HT-29 (cell line): Measurements from ENCODE around the gene WAPL. TPM values are rescaled to one million over a fixed set of nuclear protein-coding genes. Genes with fewer than 3 reads are reported as not detected.

Experiments used
- DNase-seq: peaks from one replicate; pipeline ENCODE4 v3.0.0-alpha.2; 2015; ENCODE audit warnings: low spot score
- total RNA-seq: library from RNA; depleted of rRNA; stranded (reverse); fragments of >200 nt; shearing (Covaris generic); gene quantifications from 2 replicates; pipeline ENCODE4 v1.2.3, GENCODE V29; 2014

Gene WAPL
- total RNA-seq, 1 experiment from 2014 or later, result 20.8 TPM

DNA sequence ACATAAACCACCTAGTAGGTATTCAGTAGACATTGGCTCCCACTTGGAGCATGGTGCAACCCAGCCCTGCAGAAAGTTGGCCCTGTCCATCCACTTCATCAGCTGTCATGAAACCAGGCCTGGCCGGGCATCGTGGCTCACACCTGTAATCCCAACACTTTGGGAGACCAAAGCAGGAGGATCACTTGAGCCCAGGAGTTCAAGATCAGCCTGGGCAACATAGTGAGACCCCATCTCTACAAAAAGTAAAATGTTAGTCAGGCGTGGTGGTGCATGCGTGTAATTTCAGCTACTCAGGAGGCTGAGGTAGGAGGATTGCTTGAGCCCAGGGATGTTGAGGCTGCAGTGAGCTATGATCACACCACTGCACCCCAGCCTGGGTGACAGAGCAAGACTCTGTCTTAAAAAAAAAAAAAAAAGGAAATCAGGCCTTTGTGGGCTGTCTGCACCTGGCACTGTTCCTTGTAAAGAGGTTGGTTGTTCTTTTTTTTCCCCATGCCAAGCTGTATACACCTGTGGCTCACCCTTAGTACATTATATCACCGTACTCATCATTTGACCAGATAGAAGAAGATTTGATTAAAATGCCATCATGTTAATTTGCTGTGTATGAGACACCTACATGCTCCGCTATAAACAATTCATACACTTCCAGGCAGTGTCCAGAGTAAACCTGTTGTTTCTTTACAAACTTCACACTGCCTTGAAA, 109.6 kb downstream of the WAPL start:
- no peak for DNase-seq

DNA sequence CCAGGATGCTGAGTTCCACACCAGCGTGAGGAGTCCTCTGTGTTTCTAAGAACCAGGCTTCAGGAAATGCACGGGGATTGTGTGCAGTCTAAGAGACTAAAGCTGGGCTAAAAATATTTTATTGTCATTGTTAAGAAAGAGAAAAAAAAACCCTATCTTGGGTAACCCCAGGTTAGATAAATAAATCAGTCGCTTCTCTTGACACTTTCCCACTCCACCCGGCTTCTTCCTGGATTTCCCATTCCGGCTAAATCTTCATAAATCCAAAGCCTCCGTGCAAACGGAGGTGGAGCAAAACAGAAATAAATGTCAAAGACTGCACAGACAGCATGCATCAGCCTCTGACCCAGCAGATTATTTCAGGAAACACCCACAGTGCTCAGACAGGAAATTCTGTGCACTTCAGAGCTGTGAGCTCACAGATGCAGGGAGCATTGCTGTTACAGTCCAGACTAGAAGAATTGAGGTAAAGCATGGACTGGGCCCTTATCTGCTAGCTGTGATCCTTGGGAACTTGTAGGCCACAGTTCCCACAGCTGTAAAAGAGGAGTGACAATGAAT, 110.2 kb downstream of the WAPL start:
- peak; percentile 48 for DNase-seq

DNA sequence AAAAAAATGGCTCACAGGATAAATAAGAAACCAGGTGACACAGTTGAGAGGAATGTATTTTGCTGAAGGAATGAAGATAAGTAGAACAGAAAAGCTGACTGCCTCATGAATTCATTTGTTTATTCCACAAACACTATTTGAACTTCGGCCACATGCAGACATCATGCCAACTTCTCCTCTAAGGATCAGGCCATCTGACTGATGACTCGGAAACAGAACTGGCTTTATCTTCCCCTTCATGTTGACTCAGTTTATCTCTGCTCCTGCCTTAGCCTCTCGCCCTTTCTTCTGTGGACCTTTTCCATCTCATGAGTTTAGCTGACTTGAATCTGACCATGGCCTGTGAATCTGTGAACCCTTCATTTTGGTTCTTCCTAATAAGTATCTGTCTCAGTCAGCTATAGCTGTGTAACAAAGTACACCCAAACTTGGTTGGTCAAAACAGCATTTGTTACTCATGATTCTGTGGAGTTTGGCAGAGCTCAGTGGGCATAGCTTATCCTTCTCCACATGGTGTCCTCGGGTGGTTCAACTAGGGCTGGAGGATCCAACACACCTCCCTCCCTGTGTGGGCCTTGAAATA, 111.0 kb downstream of the WAPL start:
- peak; percentile 30 for DNase-seq

DNA sequence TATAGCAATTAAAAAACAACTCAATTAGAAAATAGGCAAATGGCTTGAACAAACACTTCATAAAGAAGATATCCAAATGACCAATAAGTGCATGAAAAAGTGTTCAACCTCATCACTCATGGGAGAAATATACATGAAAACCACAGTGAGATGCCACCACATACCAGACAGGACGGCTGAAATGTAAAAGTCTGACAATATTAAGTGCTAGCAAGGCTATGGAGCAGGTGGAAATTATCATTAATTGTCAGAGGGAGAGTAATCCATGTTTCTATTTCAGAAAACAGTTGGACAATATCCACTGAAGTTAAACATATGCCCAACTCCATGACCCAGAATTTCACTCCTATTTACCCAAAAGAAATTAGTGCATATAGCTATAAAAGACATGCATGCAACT, 112.4 kb downstream of the WAPL start:
- no peak for DNase-seq

DNA sequence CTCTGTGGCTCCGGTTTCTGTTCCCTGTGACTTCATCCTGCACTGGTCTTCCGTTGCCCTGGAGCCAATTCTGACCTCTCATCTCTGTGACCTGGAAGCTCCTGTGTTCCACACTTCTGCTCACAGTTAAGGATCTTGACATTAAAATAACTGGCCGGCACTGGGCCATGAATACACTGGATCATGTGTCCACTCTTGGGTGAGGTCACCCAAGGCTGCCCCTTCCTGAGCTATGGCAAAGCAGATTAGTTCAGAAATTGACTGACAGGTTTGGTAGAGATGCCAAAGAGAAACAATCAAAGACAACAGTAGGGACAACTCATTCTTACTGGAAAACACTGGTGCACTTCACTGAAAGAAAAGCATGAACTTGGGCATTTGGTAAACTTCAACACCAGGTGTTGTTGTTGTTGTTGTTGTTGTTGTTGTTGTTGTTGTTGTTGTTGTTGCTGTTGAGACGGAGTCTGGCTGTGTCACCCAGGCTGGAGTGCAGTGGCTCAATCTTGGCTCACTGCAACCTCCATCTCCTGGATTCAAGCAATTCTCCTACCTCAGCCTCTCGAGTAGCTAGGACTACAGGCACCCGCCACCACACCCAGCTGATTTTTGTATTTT, 118.3 kb downstream of the WAPL start:
- DNase-seq, result no peak

DNA sequence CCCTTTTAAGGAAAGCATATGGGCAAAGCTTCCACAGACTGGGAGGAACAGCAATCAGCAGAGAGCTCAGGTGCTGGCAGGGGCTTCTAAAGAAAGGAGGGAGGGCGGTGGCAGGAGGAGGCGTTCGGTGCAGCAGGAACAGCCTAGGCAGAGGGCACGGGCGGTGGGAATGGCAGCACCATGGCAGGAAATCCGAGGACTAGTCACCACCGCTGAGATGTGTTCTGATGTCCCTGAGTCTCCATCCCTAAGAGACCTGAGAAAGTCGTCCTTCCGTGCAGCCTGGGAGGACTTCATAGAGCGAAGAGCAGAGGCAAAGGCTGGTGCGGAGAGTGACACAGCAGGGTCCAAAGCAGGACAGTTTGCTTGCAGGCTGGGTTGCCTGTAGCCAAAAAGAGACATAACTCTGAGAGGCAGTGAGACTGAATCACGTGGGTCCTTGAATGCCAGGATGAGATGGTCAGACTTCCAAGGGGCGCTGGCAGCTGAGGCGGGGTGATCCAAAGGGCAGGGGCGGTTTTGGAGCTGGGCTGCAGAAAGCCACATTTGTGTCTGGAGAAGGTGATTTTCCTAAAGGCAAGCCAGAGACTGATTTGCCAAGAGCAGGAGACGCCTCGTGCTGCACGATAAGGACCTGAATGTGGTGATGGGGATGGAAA, 119.2 kb downstream of the WAPL start:
- no peak for DNase-seq

DNA sequence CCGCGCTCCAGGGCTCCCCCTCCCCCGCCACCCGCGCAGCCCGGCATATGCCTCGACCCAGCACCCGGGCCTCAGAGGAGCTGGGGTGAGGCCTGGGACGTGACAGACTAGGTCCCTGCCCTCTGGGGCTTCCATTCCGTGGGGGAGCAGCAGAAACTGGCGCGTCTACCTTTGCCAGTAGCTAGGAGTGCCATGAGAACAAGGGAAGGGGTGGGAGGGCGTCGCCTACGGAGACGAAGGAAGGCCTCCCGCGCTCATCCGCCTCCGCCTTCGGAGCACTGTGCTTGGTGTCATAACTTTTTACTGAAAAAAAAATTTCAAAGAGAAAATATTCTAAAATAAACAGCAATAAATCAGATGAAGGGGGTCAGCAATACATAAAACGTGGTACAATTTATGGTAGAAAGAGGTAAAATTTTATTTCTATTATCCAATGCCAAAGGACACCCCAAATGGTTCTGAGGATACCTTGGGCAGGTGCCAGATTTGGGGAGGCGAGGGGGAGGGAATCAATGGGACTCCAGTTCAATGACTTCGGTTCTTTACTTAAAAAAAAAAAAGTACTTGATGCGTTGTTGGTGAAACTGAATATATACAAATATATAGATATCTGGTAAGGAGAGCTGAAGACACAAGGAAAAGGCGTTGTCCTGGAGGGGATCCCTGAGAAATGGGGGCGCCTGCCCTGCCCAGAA, 119.9 kb downstream of the WAPL start:
- peak; percentile 42 for DNase-seq

DNA sequence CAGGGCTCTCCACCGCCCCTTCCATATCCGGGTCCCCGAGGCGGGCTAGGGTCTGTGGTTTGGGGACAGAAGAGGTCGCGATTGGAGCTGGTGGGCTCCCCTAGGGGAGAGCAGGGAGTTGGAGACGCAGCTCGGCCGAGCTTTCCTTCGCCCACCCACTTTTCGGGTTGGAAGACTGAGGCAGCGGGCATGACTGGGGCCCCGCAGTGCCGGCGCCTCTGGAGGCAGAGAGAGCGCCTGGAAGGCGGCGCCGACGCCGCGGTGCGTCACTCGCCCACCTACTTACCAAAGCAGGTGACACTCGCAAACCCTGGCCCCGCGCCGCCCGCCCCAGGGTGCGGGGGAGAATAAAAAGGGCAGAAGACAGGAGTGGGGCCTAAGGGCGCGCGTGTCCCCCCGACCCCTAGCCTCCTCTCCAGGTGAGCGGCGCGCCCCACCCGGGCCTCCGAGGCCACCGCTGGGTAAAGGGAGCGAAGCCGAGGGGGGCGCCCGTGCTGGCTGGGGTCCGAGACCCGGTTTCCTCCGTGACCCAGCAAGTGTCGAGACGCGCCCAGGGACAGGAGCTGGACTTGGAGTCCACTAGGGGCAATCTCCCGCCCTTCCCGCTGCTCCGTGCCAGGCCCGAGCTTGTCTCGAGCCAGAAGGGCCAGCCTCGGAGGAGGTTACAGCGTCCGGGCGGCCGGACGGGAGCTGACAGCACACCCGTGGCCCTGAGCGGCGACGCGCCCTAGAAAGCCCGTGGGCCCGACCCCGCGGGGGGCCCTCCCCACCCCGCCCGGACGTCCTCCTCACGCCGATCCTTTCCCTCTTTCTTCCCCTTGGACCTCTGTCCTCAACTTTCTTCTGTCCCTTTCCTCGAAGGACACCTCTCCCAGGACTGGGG, 120.6 kb downstream of the WAPL start:
- peak; percentile 57 for DNase-seq

DNA sequence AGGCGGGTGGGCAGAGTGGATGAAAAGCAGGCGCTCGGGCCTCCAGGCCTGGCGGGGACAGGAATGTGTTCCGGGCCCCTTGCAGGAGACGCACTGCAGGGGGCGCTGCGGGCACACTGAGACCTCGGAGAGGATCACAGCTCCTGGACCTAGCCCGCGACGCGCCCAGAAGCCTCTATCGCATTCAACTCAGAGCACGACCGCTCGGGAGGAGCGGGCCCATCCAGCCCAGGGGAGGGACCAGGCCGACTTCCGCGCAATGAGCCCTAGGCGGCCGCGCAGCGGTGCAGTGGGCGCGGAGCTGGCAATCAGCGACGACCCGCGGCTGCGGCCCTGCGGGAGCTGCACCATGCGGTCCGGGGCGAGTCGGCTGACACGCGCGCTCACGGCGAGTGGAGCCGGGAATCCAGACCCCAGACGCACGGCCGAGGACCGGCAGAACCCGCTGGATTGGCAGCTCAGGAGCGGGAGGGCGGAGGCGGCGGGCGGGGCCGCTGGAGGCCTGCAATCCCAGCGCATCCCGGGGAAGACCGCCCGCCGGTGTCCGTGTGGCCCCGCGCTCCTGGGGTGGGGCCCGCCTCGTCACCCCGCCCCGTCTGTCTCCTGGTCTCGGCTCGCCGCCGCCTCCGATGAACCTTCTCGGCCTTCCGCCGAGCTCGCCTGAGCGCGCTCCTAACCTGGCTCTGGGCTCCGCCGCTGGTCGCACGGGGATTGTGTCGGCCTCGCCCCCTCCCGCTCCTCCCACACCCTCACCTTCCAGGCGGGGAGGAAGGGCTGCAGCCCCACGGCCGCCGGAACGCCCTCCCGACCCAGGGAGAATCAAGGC, 121.5 kb downstream of the WAPL start:
- peak; percentile 100 for DNase-seq

DNA sequence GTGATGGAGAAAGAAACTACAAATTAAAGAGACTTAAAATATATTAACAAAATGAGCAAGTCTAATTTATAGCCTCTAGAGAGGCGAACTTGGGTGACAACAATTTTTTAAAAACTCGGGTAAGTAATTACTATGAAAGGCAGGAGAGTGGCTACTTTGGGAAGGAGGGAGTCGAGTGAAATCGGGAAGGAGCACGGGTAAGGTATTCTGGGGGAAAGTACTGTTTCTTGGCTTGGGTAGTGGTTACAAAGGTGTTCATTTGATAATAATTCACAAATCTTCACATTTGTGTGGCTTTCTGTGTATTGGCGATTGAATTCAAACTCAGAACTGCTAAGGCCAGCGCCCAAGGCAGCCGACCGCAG, 122.1 kb downstream of the WAPL start:
- no peak for DNase-seq

DNA sequence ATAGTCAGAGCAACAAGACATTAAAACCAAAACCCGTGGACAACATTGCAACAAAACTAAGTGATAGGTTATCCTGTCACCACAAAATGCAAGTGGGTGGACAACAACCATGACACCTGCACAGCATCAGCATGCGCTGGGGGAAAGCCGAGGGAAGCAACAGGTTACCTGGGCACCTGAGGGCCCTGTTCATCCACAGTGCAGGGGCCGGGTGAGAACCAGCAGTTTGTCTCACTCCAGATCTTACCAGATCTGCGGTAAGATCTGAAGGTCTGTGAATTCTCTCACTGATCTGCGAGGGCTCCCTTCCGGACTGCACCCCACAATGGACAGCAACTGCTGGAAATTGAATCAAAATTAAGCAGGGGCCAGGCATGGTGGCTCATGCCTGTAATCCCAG, 124.5 kb downstream of the WAPL start:
- no peak for DNase-seq

DNA sequence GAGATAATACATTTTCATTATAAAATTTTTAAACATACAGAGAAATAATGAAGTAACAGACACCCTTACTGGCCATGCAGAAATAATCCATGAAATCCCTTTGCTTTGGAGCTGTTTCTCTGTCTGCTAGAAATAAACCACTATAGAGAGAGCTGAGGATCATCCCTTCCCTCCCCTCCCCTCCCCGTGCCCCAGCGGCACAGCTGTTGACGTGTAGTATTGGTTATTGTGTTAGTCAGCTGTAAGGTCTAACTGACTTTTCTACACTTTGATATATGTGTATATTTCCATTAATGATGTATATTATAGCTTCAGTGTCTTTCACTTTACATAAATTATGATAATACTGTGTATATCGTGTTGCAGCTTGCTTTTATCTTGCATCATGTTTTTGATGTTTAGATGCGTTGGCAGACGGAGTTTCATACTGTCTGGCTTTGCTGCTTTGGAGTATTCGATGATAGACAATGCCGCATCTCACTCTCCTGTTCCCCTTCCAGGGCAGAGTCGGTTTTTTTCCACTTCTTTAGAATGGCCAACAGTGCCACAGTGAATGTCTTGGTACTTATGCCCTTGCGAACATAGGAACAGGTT, 127.6 kb downstream of the WAPL start:
- DNase-seq, result no peak

DNA sequence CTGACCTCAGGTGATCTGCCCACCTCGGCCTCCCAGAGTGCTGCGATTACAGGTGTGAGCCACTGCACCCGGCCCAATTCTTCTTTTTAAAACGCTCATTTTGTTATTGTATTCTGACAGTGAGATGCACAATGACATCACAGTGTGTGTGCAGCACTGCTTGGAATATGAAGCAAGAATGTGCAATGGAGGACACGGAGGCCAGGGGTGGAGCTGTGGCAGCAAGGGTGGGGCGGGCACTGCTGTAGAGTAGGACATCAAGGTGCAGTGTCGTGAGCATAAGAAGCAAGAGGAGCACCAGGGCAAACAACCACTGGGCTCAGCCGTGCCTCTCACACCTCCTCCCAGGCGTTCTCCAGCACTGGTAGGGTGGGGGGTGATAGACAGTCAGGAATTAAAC, 128.2 kb downstream of the WAPL start:
- peak; percentile 62 for DNase-seq

DNA sequence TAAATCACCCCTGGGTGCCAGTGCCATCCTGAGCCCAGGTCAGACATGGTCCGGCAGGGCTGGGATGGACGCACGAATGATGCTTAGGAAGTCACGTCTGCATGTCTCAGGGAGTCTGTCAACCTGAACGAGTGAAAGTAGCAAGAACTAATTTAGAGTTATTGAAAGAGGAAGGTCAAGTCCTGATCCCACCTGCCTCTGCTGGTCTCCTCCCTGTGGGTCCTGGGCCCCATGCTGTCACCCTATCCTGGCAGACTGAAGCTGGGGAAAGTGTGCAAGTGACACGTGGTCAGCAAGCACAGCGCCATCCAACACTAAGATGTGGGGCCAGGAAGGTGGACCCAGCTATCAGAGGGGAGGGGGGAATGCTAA, 128.9 kb downstream of the WAPL start:
- DNase-seq, result no peak

DNA sequence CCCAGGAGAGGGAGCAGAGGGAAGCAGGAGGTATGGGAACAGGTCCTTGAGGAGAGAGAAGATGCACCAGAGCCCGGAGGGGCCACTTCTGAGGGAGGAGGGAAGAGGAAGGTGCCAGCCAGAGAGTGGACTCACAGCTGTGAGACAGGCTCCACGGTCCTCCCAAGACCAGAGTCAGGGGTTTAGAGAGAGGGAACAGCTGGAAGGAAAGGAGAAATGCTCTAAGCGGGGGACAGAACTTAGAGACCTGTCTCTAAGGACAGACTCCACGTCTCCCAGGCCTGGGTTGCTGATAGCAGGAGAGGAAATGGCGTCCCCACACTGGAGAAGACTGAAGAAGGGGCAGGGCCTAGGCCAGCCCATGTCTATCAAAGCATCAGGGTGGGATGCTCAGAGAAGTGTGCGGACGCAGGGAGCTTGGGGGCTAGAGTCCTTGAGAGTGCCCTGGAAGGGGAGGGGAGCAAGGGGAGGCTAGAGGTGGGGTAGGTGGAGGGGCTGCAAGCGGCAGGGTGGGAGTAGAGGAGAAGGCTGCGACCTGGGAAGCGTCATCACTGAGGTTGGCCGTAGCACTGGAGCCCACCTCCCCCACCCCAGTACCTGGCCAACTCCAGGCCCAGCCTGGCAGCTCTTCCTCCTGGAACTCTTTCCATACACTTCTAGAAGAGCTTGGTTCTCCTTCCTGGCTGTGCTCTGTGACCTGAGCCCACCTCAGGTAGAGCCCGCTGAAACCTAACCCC, 129.4 kb downstream of the WAPL start:
- DNase-seq, result no peak

DNA sequence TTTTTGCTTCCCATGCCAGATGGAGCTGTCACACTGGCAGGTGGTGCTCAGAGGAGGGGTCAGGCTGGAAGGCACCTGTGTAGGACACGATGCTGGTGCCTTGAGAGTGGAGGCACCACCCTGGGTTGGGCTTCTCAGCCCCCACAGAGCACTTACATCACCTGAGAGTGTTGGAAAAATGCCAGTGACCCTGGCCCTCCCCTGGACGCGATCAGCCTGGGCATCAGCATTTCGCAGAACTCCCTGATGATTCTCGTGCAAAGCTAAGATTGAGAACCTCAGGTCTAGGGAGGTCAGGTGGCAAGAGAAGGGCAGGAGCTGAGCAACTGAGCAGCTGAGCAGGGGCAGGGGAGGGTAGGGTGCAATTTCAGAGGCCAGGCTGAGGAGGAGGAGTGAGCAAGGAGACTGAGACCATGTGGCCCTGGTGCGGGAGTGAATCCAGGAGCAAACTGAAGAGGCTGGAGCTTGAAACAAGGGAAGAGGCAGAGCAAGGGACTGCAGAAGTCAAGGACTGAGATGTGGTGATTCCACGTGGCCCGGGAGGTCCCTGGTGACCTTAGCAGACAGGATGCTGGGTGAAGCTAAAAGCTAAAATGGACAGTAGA, 130.3 kb downstream of the WAPL start:
- DNase-seq, result no peak

DNA sequence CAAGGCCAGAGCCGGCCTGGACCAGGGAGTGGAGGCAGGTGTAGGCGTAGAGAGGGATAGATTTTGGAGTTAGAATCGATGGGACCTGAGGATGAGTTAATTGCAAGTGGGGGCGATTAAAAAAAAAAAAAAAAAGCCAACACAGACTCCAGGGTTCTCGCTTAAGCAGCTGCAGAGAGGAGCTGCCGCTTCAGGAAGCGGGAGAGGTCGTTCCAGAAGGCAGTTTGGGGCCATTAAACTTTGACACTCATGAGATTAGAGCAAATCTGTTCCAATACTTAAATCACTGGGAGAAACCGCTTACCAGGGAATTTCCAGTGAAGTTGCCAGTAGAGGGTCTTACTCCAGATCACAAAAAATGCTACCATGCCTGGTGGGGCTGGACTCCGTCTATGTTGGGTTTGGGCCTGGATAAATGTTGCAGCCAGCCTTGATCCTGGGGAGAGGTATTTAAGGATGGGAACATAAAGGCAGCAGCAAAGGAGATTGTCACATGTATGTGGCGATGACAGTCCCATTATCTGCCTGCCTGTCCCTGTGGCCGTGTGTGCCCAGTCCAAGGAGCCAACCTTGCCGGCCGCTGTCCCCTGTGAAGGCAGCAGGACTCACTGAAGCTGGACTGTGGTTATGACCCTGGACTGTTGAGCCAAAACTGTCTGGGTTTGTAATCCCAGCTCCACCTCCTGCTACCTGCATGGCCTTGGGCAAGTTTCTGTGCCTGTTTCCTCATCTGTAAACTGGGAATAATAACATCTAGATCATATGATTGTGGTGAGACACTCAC, 131.1 kb downstream of the WAPL start:
- no peak for DNase-seq
